Right ventricle myocardium superior (tissue), 1 donor: ENCODE results near the gene BPIFB2. TPM values are rescaled to one million over a fixed set of nuclear protein-coding genes. Genes with fewer than 3 reads are reported as not detected.

ENCODE experiments used
- ATAC-seq: fragments of 200-7000 bp; cut with Tn5 transposase; one replicate; pipeline ENCODE4 v1.9.1; 2020; ENCODE audit warnings: mild to moderate bottlenecking; ENCODE audit not compliant: poor library complexity
- DNase-seq: peaks from one replicate; pipeline ENCODE4 v3.0.0-alpha.2; 2020
- intact Hi-C: fragments of 100-400 bp; cut with DNase I; formaldehyde crosslinking; loops from one replicate; pipeline ENCODE4 v1.11.2; 2022
- total RNA-seq: library from RNA; stranded (reverse); fragmentation: NEBNext Ultra II Directional; extraction: Animal tissue kit (Norgen Biotek cat#: 25700); gene quantifications from one replicate; pipeline ENCODE4 v1.2.1, GENCODE V29; 2021
- donor health status: DM: no; HTN: yes; CAD: no; lungs with severe emphysema.

The BPIFB2 gene
- total RNA-seq, 1 donor from 2014 or later: not detected

DNA sequence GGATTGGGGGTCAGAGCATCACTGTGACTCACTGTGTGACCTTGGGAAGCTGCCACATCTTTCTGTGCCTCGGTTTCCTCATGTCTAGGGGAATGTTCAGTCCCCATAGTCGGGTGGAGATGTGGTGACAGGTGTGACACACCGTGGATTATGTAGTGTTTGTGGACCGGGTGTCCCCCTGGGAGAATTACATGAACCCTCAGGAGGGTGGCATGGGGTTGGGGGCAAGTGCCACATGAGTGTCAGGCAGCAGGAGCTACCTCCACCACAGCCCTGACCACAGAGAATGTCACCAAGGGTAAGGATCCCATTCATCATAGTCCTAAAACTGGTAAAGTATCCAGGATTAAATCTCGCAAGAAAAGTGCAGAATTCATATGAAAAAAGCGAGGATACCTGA, 26.5 kb upstream of the BPIFB2 start:
- intact Hi-C loops: no loop called here
- ATAC-seq (no peak), DNase-seq (no peak)

DNA sequence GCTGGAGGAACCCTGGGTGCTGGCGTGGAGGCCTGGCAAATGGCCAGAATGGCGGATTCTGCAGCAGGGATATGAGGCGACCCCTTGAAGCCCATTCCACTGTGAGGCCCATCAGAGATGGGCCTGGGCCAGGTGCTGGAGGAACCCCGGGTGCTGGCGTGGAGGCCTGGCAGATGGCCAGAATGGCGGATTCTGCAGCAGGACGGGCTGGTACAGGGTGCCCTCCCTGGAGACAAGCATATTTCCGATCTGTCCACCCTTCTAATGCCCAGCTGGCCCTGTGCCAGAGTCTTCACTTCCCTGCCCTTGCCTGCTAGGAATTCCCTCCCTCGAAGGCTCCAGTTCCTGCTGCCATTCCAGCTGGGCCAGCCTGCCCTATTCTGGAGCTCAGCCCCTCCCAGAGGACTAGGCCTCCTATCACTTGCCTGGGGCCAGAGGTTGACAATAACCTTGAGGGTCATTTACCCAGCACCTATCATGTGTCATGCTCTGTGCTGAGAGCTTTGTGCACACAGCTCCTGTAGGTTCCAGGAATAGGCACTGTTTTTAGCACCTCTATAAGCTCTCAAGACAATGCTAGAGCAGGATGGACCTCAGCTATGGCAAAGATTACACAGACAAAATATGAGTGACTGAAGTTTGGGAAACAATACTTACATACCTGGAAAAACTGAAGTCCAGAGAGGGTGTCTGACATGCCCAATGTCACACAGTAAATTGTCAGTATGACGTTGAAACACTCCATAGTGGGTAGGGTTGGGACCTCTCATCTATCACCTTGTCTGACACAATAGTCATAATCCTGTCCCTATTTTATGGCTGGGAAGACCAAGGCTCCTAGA, 24.7 kb upstream of the BPIFB2 start:
- ATAC-seq: peak; percentile 90
- intact Hi-C loops: no loop called here
- peak; percentile 50 for DNase-seq

DNA sequence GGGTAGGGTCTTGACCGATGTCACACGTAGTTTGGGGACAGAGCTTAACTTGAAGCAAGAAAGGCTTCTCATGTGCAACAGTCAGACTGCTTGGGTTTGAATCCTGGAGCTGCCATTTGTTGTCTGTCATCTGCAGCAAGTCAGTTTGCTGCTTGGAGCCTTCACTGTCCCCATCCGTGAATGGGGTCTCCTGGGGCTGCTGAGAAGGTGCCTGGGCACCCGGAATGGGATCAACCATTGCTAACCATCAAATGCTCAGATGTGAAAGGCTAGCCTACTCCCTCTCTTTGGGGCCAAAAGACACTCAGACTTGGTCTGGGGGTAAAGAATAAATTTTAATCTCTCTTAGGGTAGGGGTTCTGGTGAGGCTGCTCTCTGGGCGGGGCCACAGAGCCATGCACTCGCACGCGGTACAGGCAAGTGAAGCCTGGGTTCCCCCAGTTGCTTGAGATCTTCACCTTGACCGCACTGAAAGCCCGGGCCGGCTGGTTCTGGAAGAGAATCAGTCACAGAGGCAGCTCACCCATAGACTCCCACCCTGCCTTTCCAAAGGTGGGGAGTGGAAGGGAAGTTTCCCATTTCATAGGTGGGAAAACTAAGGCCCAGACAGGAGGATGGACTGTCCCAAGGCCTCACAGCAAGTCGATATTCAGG, 23.9 kb upstream of the BPIFB2 start:
- ATAC-seq (no peak), DNase-seq (no peak)

DNA sequence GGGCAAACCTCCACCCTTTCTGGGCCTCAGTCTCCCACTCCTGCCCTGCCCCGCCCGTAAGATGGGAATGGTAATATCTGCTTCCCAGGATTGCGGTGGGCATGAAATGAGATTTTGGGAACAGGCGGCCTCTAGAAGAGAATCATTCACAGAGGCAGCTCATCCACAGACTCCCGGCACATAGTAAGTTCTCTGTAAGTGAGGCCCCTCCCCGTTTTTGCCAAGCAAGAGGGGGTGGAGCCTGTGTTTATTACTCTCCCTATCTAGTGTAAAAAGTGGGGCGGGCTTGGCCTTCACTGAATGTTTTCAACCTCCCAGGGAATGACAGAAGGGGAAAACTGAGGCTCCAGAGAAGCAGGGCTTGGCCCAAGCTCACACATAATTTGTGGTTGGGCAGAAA, 23.3 kb upstream of the BPIFB2 start:
- no peak for ATAC-seq
- DNase-seq: peak; percentile 22
- intact Hi-C loops: no loop called here

More for the DNA sequence above, 23.9 kb upstream of the BPIFB2 start:
- intact Hi-C loops: no loop called here

DNA sequence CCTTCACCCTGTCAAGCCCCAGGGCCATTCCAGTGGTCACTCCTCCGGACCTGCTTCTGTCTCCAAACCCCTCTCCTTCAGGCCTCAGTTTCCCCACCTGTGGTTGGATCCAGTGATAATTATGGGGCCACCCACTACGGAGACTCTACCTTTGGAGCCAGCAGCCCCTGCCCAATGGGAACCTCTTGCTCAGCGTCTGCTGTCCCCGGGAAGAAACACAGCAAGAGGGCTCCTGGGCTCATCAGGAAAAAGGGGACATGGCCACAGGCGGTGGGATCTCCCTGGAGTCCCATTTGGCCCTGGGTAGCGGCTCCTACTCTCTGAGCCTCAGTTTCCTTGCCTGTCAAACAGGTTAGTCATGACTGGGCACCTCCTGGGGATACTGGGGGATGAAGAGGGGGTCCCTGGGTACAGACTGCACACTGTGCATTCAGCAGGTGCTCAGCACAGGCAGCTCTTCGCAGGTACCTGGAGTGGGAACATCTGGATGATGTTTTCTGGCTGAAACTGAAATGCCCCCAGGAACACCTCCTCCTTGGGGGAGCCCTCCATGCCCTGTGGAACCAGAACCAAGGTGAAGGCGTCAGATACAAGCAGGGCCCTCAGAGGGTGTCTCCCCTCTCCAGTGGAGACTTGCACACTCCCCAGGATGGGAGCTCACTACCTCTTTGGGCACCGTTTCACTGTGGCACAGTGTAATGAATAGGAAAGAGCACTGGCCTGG, 22.7 kb upstream of the BPIFB2 start:
- intact Hi-C loops: no loop called here
- no peak for ATAC-seq
- peak; percentile 22 for DNase-seq

DNA sequence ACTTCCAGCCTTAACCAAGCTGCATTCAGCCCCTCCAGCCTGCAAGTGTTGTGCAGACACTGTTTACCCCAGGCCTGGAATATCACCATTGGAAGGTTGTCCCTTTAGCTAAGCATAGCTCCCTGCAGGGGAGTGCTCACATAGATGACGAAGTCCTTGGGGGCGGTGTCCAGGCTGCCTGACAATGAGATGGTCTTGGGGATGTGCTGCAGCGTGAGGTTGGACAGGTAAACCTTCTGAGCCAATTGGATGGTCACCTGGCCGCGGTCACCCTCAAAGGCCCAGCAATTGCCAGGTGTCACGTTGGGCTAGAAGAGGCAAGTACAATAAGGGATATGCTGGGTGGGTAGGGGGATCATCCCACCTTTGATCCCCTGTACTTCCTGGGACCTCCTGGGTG, 21.9 kb upstream of the BPIFB2 start:
- ATAC-seq (no peak), DNase-seq (peak; percentile 23)
- intact Hi-C loops: no loop called here

DNA sequence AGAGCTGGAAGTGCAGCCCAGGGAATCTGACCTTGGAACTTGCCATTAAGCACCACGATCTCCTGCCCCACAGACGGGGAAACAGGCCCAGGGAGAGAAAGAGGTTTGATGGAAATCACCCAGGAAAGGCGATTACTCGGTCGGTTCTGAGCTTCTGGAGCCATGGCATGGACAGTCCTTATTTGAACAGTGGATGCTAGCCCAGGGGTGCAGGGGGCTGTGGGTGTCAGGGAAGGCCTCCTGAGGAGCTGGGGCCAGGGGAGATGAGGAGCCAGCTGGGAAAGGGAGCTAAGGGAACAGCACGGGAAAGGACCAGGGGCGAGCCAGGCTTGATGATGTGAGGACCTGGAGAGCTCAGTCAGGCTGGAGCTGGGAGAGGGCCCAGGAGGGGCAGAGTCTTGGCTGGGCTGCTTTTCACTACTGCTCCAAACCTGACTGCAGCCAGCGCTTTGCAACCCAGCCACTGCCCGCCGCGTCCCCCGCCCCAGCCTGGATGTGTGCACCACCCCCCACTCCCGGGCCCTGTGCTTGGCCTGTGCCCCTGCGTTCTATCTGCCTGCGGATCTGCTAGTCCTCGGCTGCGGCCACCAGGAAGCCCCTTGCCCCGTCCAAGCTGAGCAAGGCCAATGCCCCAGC, 21.1 kb upstream of the BPIFB2 start:
- intact Hi-C loops: no loop called here
- DNase-seq: peak; percentile 13
- ATAC-seq: no peak

DNA sequence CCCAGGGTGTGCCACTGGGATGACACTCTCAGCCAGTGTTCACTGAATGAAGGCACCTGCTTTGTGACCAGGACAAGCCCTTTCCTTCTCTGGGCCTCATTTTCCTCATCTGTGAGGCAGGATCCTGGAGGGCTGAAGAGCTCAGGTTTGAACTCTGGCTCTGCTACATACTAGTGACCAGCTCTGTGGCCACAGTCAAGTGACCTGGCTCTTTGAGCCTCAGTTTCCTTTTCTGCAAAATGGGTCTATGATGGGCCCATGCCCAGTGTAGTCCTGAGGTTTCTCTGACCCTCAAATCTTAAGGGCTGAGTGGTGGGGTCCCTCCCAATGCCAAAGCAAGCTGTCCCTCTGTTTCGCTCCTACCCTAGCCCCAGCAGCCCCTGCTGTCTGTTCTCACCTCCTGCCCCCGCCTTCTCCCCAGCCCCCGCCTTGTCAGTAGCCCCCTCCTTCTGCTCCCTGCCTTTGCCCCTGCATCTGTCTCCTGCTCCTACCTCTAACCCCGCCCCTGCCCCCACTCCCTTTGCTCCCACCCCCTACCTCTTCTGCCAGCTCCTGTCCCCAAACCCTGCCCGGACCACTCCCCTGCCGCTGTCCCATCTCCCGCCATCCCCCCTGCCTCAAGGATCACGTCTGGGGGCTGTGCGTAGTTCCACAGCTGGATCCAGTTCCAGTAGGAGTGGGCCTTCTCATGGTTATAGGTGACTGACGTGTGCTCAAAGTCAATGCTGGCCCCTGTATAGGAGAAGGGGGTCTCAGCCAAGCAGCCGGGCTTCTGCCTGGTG, 20.3 kb upstream of the BPIFB2 start:
- peak; percentile 21 for DNase-seq
- ATAC-seq: no peak
- intact Hi-C loops: no loop called here

DNA sequence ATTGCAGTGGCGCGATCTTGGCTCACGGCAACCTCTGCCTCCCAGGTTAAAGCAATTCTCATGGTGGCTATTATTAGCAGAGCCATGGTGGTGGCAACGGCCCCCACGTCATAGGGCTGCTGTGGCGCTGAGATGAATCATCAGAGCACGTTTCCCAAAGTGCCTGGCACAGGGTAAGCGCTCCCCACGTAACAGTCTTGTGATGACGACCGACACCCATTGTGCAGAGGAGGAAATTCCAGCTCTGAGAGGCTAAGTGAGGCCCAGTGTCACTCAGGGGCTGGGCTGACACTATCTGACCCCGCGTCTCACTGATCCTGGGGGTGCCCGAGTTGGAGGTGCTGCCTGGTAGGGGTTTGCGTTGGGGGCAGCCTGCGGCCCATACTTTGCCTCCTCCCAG, 19.5 kb upstream of the BPIFB2 start:
- DNase-seq: peak; percentile 66
- intact Hi-C loops: no loop called here
- peak; percentile 74 for ATAC-seq

DNA sequence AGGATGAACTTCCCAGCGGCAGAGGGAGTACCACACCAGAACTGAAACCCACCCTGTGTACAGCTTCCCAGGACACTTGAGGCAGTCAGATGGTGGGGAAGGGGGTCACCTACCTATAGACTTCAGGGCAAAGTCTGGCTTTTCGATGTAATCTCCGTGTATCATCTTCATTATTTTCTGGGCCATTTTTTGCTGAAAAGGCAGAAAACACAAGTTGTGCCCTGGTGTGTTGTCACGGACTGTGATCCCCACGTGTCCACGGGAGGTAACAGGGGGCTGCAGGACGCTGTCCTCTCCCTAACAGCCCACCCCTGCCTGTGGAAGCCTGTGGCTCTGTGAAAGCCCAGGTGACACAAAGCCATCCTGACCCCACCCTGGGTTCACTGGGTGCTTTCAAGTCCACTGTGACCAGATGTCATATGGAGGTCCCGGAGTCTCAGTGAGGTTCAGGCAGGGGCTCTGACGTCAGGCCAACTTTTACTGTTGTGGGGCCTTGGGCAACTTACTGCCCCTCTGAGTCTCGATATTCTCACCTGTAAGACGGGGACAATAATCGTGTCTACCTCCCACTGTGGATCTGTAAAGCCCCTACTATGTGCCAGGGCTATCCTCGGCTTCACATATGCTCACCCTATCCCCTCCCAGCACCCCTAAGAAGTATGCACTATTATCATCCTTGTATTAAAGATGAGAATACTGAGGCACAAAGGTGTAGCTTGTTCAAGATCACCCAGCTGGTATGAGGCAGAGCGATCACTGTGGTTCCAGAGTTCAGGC, 17.8 kb upstream of the BPIFB2 start:
- intact Hi-C loops: no loop called here
- ATAC-seq: no peak
- DNase-seq: peak; percentile 22

DNA sequence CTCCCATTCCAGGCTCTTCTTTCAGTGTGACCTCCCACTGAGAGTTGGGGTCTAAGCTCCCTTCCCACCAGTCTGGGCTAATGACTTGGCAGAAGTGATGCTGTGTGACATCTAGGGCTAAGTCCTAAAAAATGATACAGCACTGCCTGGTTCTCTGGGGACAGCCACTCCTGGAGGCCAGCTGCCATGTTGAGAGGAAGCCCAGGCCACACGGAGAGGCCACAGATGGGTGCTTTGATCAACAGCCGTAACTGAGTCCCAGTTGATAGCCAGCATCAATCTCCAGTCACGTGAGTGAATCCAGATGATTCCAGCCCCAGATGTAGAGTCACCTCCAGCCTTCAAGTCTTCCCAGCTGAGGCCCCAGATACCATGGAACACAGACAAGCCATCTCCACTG, 17.1 kb upstream of the BPIFB2 start:
- no peak for DNase-seq
- no peak for ATAC-seq
- intact Hi-C loops: no loop called here

DNA sequence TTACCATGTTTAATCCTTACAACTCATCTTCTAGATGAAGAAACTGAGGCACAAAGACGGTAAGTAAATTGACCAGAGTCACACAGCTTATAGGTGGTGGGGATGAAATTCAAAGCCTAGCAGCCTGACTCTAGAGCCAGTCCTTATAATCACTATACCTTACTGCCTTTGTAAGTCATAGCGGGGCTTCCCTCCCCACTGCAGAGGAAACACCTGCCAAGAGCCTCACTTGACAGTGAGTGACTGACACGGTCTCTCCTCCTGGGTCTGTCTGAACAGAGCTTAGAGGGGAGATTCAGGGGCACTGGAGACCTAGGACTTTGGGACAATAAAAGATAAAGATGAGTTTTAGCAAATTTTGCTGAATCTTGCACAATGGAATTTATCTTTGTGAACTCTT, 16.1 kb upstream of the BPIFB2 start:
- ATAC-seq (no peak), DNase-seq (peak; percentile 3)
- intact Hi-C loops: no loop called here

DNA sequence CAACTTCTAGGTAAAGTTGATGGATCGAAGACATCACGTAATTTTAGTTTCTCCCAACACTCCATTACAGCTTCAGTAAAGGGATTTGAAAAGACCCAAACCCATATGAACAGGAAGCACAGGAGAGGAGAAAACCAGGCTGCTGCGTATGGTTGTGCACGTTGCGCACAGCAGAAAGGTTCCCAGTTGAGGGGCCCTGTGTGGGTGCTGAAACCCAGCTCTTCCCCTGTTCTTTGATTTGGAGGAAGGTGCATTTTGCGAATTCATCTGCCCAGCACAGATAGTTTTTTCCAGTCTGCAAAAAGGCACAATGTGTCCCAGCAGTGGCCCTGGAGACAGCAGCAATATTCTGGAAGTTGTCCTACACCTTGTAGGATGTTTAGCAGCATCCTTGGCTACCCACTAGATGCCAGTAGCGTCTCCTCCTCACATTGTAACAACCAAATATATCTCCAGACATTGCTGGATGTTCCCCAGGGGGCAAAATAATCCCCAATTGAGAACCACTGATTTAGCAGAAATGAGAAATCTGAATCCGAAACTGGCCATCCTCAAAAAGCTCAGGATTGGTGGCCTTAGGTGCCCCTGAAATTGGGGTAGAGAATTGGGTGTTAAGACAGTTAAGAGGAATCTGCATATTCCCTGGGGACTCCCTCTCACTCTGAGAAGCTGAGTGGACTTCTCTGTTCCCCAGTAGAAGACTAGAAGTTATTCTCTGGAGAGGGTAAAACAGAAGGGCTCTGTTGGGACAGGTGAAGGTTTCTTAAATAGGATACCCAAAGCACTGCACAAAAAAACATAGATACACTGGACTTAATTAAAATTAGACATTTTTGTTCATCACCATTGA, 15.5 kb upstream of the BPIFB2 start:
- peak; percentile 0 for DNase-seq

DNA sequence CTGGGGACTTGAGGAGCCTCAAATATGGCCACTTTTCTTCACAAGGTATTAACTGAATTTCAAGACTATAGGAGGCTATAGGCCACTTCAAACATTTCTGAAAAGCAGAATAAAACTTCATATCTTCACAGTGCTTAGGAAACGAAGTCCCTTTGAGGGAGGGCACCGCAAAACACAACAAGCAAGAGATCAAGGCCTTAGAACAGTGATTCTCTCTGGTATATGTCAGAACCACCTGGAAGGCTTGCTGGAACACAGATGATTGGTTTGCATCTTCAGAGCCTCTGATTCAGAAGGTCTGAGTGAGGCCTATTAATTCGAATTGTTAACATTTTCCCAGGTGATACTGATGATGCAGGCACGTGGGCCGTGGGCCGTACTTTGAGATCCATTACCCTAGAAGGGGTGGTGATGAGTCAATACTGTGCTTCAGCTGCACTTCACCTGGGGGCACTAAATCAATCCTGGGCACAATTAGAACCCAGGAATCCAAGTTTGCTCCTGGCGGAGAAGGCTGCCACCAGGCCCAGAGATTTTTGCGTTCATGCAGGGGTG, 13.9 kb upstream of the BPIFB2 start:
- ATAC-seq (no peak), DNase-seq (peak; percentile 6)
- intact Hi-C loops: no loop called here

More for the DNA sequence above, 15.5 kb upstream of the BPIFB2 start:
- no peak for ATAC-seq
- intact Hi-C loops: no loop called here

DNA sequence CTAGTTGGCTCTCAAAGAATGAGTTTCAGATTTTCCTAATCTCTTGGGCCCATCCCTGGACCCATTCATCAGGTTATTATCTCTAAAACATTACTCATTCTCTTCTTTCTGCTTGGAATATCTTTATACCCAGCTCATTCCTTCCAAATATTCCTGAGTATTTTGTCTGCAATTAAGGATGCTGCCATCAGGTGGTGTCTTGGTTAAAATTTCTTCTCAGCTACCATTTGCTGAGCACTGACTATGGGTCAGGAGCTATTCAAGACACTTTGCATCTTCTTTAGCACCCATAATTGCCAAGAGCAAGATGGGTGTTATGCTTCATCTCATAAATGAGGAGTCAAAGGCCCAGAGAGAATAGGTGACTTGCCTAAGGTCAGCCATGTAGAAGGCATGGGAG, 11.7 kb upstream of the BPIFB2 start:
- intact Hi-C loops: no loop called here
- ATAC-seq (no peak), DNase-seq (no peak)

DNA sequence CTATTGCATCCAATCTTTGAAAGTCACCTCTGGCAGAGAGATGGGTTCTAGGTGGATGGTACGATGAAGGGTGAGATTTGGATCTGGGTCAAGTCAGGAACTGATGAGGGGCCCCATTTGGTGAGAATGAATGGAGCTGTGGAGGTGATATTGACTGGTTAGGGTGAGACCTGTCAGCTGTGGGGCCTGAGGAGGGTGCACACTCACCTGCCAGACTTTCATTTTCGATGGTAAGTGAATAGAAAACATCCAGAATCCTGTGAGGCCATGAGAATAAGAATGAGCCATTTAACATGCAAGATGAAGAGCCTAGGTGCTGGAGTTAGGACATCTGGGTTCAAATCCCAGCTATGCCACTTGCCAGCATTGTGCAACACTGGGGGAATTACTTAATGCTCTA, 10.1 kb upstream of the BPIFB2 start:
- no peak for DNase-seq
- no peak for ATAC-seq
- intact Hi-C loops: no loop called here
